T-helper 1 cell treated with Interleukin-12 subunit alpha and Interleukin-12 subunit beta and Interleukin-4 antibody, amounts not matched to agents 30 μg/mL and 1 μg/mL, for 36 hours (primary cell): Measurements from ENCODE around the gene FAM78A.

Experiments
- H3K27ac Mint-ChIP-seq: one replicate; pipeline ENCODE4 v1.8.0; 2021; ENCODE audit warnings: mild to moderate bottlenecking, mixed read lengths
- H3K27me3 Mint-ChIP-seq: one replicate; pipeline ENCODE4 v1.8.0; 2021; ENCODE audit warnings: low read depth, mixed read lengths
- H3K36me3 Mint-ChIP-seq: one replicate; pipeline ENCODE4 v1.8.0; 2021; ENCODE audit warnings: low read depth, mixed read lengths
- H3K4me1 Mint-ChIP-seq: one replicate; pipeline ENCODE4 v1.8.0; 2021; ENCODE audit warnings: low read depth, mixed read lengths
- H3K4me3 Mint-ChIP-seq: one replicate; pipeline ENCODE4 v1.8.0; 2021; ENCODE audit warnings: mild to moderate bottlenecking, moderate library complexity, mixed read lengths
- H3K9me3 Mint-ChIP-seq: one replicate; pipeline ENCODE4 v1.8.0; 2021; ENCODE audit warnings: mixed read lengths

FAM78A gene

DNA sequence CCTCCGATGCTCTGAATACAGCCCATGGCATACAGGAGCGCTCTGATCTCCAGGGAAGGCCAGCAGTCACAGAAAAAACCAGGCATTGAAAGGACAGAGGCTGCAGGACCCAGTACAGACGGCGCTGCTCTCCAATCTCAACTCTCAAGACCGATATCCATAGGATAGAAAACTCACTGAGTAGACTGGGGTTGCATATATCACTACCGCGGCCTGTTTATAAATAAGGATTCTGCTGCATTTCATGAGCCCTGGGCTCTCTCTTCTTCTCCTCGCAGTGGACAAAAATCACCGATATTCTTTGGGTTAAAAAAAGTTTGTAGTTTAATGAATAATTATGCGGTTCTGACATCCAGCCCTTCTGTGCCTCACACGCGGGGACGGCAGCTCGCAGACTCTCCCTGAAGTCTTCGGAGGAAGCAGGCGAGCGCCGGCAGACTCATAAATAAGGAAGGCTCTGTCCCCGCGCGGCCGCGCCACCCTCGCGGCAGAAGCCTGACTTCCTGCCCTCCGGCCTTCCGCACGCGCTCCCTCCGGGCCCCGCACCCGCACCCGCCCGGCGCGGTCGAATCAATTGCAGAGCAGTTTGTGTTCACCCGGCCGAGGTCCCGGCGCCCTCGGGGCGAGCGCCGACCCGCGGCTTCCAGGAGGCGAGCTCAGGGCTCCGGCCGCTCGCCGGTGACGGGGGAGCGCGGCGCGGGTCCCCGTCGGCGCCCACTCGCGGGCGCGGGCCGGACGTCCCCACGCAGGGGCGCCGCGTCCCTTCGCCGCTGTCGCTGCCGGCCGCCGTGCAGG is at the start of gene FAM78A:
Gene FAM78A (minus strand): TSS at position 417 of the 795 bp plus-strand sequence. CDS start 331 bp downstream, at position 86.
- peak within 1 kb of the TSS; percentile 97 for H3K27ac Mint-ChIP-seq
- peaks cover 45% of the 10 kb centered on the region for H3K36me3 Mint-ChIP-seq
- H3K4me1 Mint-ChIP-seq, result peaks cover 28% of the 10 kb centered on the region
- H3K27me3 Mint-ChIP-seq, result no peaks in the 10 kb centered on the region
- H3K9me3 Mint-ChIP-seq, result no peaks in the 10 kb centered on the region
- peak within 1 kb of the TSS; percentile 98 for H3K4me3 Mint-ChIP-seq

- no peak overlapping the region for H3K27ac Mint-ChIP-seq
- no peaks in the 10 kb centered on the region for H3K27me3 Mint-ChIP-seq
- H3K36me3 Mint-ChIP-seq, result no peaks in the 10 kb centered on the region
- no peak overlapping the region for H3K4me3 Mint-ChIP-seq
- no peaks in the 10 kb centered on the region for H3K9me3 Mint-ChIP-seq
- no peaks in the 10 kb centered on the region for H3K4me1 Mint-ChIP-seq
Measured at GRCh38 chr9:131324736-131325679, 48.7 kb upstream of the FAM78A start.

GRCh38 chr9:131323629-131324028 is 47.3 kb upstream of the FAM78A start:
- Mint-ChIP-seq H3K27ac (no peak overlapping the region), H3K27me3 (peaks cover under 1% of the 10 kb centered on the region), H3K9me3 (no peaks in the 10 kb centered on the region), H3K4me3 (no peak overlapping the region), H3K4me1 (no peaks in the 10 kb centered on the region), H3K36me3 (no peaks in the 10 kb centered on the region)

GRCh38 chr9:131320031-131320685 is 43.8 kb upstream of the FAM78A start:
- peaks cover 4% of the 10 kb centered on the region for H3K27me3 Mint-ChIP-seq
- no peak overlapping the region for H3K27ac Mint-ChIP-seq
- H3K4me1 Mint-ChIP-seq, result no peaks in the 10 kb centered on the region

GRCh38 chr9:131319486-131319885 is 43.2 kb upstream of the FAM78A start:
- Mint-ChIP-seq H3K27ac (no peak overlapping the region), H3K27me3 (peaks cover 4% of the 10 kb centered on the region), H3K4me1 (no peaks in the 10 kb centered on the region), H3K36me3 (no peaks in the 10 kb centered on the region), H3K4me3 (no peak overlapping the region), H3K9me3 (no peaks in the 10 kb centered on the region)

More at GRCh38 chr9:131320031-131320685, 43.8 kb upstream of the FAM78A start:
- no peak overlapping the region for H3K4me3 Mint-ChIP-seq
- H3K9me3 Mint-ChIP-seq, result no peaks in the 10 kb centered on the region
- no peaks in the 10 kb centered on the region for H3K36me3 Mint-ChIP-seq

- Mint-ChIP-seq H3K4me3 (no peak overlapping the region), H3K27ac (no peak overlapping the region), H3K27me3 (peaks cover 4% of the 10 kb centered on the region), H3K36me3 (no peaks in the 10 kb centered on the region), H3K9me3 (no peaks in the 10 kb centered on the region), H3K4me1 (no peaks in the 10 kb centered on the region)
Measured at GRCh38 chr9:131318231-131319085, 42.1 kb upstream of the FAM78A start.

- H3K27ac Mint-ChIP-seq, result no peak overlapping the region
- peaks cover 6% of the 10 kb centered on the region for H3K4me1 Mint-ChIP-seq
- no peaks in the 10 kb centered on the region for H3K27me3 Mint-ChIP-seq
- no peaks in the 10 kb centered on the region for H3K36me3 Mint-ChIP-seq
- H3K9me3 Mint-ChIP-seq, result no peaks in the 10 kb centered on the region
- H3K4me3 Mint-ChIP-seq, result no peak overlapping the region
Measured at GRCh38 chr9:131312822-131313770, 36.8 kb upstream of the FAM78A start.

DNA sequence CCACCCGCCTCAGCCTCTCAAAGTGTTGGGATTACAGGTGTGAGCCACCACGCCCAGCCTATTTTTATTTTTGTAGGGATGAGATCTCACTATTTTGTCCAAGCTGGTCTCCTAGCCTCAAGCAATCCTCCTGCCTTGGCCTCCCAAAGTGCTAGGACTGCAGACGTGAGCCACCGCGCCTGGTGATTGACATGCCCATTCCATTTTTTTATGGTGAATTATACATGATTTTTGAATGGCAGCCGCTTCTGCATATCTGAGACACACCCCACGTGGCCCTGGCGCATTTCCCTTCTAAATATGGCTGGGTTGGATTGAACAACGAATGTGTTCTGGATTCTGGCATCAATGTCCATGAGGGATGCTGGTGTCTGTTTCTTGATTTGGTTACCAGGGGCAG is 35.9 kb upstream of the FAM78A start:
- H3K36me3 Mint-ChIP-seq, result no peaks in the 10 kb centered on the region
- H3K4me3 Mint-ChIP-seq, result no peak overlapping the region
- H3K9me3 Mint-ChIP-seq, result no peaks in the 10 kb centered on the region
- no peak overlapping the region for H3K27ac Mint-ChIP-seq
- H3K27me3 Mint-ChIP-seq, result no peaks in the 10 kb centered on the region
- peaks cover 6% of the 10 kb centered on the region for H3K4me1 Mint-ChIP-seq

DNA sequence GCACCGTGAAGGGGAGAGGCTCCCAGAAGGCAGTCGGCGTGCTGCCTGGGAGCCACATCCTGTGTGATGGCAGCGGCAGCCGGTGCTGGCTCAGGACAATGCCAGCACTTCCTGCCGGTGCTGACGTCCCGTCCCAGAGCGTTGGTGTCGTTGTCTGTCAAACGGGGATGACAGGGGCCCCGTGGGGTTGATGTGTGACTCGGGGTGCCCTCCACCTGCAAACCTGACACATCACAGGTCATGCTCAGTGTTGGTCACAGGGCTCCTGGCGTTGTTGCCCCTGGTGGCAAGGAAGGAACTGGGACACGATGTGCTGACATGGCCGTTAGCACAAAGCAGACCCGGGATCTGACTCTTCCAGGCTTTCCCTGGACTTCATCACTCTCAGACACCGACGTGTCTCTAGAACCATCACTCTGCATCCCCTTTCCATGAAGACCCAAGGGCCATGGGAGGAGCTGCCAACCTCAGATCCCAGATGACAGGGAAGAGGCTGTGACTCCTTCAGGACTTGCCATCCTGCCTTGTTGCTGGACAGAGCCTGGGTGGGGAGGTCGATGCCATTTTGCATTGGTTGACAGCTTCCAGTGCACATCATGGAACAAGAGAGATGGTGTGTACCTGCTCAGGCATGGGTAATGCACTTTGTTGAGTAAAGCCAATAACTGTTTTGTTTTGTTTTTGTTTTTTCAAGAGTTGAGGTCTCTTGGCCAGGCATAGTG is 34.7 kb upstream of the FAM78A start:
- H3K4me1 Mint-ChIP-seq, result peaks cover 6% of the 10 kb centered on the region
- H3K36me3 Mint-ChIP-seq, result no peaks in the 10 kb centered on the region
- peak overlapping the region; percentile 32 for H3K4me3 Mint-ChIP-seq
- peak overlapping the region; percentile 55 for H3K27ac Mint-ChIP-seq
- H3K27me3 Mint-ChIP-seq, result no peaks in the 10 kb centered on the region
- H3K9me3 Mint-ChIP-seq, result no peaks in the 10 kb centered on the region

DNA sequence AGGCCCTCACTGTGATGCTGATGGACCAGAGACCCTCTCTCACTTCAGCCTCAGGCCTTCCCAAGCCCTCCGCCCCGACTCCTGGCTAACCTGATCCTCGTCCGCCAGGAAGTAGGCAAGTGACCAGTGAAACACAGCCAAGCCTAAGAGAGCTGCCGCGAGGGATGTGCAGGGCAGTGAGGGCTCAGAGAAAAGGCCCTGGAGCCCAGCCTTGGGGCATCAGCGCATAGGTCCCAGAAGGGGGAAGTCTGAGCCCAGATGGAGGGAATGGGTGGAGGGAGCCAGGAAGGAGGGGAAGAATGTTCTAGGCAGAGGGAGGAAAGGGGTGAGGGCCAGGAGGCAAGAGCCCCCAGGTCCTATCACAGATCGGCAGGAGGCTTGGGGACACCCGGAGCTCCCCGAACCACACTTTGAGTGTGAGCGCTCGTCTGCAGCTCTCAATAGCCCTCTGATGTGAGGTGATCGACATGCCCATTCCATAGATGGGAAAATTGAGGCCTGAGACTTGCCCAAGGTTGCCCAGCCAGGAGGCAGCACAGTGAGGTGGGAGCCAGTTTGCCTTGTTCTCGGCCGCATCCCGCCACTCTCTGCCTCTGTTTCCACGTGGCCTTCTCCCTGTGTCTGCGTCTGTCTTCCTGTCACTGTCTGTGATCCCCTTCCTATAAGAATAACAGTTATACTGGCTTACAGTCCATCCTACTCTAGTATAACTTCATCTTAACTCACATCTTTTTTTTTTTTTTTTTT is 33.4 kb upstream of the FAM78A start:
- no peaks in the 10 kb centered on the region for H3K36me3 Mint-ChIP-seq
- no peaks in the 10 kb centered on the region for H3K27me3 Mint-ChIP-seq
- no peak overlapping the region for H3K27ac Mint-ChIP-seq
- no peaks in the 10 kb centered on the region for H3K9me3 Mint-ChIP-seq
- no peak overlapping the region for H3K4me3 Mint-ChIP-seq
- H3K4me1 Mint-ChIP-seq, result peaks cover 6% of the 10 kb centered on the region

- Mint-ChIP-seq H3K4me3 (no peak overlapping the region), H3K36me3 (no peaks in the 10 kb centered on the region), H3K4me1 (peaks cover 6% of the 10 kb centered on the region), H3K27me3 (no peaks in the 10 kb centered on the region), H3K9me3 (no peaks in the 10 kb centered on the region), H3K27ac (no peak overlapping the region)
Measured at GRCh38 chr9:131308906-131309529, 32.7 kb upstream of the FAM78A start.

DNA sequence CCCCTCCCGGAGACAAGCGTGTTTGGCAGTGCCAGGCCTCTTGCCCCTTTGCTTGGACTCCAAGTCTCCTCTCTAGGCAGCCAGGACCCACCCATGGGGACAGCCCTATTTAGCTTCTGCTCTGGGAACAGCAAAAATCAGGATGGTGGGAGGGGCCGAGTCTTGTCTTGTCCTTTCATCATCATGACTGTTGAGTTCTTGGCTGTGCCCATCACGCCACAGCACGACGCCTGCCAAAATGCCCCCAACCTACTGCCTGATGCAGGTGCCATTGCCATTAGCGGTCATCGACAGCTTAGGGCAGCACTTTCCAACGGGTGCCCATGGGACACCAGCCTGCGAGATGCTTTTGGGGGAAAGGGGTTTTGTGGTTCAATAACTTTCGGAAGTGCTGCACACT is 32.1 kb upstream of the FAM78A start:
- Mint-ChIP-seq H3K27ac (no peak overlapping the region), H3K4me1 (peaks cover 6% of the 10 kb centered on the region), H3K36me3 (no peaks in the 10 kb centered on the region), H3K27me3 (no peaks in the 10 kb centered on the region), H3K9me3 (no peaks in the 10 kb centered on the region), H3K4me3 (no peak overlapping the region)
